Skin epidermis (tissue), 12 donors: Measurements from ENCODE around the gene ABCC10.
"Not testable (repeated sequence)": the region's sequence is repeated elsewhere in the genome, so short reads cannot be mapped to it uniquely, and the experiment has no call there.

ENCODE experiments used
- H3K27ac ChIP-seq, 21 experiments: fragments of 200-600 bp; sonication (generic) in 11 of 21; one replicate each; pipeline ENCODE4 v1.5.0; 2020; ENCODE audit warnings: mild to moderate bottlenecking in 3 of 21, inconsistent platforms in 2 of 21, moderate library complexity in 2 of 21
- H3K4me3 ChIP-seq, 7 experiments: fragments of 200-600 bp; sonication (generic) in 2 of 7; one replicate each; pipeline ENCODE4 v1.5.0; 2020; ENCODE audit warnings: inconsistent platforms in 2 of 7, mild to moderate bottlenecking in 2 of 7, moderate library complexity in 1 of 7

ABCC10 gene

DNA sequence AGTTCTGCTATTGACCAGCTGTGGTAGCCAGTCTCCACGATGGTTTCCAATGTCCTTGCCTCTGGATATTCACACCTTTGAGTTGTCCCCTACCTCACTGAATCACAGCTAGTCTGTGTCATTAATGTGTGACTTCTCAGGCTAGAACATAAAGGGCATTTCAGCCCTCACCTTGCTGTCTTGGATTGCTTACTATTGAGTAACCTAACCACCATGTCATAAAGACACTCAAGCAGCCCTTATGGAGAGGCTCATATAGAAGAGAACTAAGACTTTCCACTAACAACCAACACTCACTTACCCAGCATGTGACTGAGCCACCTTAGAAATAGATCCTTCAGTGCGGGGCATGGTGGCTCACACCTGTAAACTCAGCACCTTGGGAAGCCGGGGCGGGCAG lies 19.1 kb upstream of the ABCC10 start:
- Histone ChIP-seq H3K27ac (no peak overlapping the region), H3K4me3 (no peak overlapping the region)

DNA sequence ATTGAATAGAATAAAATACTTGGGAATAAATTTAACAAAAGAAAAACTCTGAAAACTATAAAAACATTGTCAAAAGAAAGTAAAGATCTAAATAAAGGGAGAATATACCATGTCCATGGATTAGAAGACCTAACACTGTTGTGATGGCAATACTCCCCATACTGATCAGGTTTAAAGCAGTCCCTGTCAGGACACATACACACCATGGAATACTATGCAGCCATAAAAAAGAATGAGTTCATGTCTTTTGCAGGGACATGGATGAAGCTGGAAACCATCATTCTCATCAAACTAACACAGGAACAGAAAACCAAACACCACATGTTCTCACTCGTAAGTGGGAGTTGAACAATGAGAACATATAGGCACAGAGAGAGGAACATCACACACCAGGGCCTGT lies 16.6 kb upstream of the ABCC10 start:
- H3K27ac ChIP-seq, H3K4me3 ChIP-seq: not testable (repeated sequence)

DNA sequence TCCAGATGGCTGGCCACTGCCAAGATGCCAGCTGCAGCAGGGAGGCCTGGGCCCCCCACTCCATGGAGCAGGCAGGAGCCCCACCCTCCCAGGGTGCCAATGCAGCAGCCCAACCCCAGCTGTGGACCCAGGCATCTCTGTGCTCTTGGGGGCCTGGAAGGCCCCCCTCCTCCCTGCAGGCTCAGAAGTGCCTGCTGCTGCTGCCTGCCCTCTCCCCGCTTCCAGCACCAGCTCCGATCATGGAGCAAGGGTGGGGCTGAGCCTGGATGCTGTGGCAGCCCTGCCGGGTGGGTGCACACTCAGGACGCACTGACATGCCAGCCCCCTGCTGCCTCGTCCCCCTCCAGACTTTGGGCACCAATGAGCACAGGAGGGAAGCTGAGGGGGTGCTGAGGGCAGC lies 14.8 kb upstream of the ABCC10 start:
- Histone ChIP-seq H3K27ac (no peak overlapping the region), H3K4me3 (no peak overlapping the region)

DNA sequence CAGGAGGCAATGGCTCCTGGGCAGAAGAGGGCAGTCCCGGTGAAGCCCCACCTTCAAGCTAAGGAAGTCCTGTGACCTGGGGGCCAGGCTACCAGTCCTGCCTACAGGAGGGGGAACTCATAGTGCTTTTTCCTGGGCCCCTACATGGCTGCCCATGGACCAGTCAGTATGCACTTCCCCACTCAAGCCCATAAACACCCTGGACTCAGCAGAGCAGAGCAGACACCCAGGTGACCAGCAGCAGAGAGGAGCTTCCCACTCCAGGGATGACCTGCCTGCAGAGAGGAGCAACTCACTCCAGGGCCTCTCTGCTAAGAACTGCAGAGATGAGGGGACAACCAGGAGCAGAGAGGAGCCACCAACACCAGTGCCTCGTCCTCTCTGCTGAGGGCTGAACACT lies 14.3 kb upstream of the ABCC10 start:
- H3K27ac ChIP-seq, result no peak overlapping the region
- H3K4me3 ChIP-seq, result no peak overlapping the region

DNA sequence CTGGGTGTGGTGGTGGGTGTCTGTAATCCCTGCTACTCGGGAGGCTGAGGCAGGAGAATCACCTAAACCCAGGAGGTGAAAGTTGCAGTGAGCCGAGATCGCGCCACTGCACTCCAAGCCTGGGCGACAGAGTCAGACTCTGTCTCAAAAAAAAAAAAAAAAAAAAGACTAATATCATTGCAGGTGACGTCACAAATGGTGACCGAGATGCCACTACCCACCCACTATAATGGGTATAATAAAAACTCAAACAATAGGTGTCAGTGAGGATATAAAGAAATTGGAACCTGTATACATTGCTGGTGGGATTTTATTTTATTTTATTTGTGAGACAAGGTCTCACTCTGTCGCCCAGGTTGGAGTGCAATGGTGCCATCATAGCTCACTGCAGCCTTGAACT lies 12.1 kb upstream of the ABCC10 start:
- not testable (repeated sequence) for H3K4me3 ChIP-seq, H3K27ac ChIP-seq

DNA sequence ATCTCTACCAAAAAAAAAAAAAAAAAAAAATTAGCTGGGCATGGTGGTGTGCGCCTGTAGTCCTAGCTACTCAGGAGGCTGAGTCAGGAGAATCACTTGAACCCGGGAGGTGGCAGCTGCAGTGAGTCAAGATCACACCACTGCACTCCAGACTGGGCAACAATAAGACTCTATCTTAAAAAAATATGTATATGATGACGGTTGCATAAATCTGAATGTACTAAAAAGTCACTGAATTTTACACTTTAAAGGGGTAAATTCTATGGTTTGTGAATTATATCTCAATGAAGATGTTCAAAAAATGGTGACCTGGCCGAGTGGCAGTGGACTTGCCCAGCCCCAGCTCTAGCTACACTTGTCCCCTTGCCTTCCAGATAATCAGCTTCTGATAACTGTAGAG lies 10.4 kb upstream of the ABCC10 start:
- no peak overlapping the region for H3K27ac ChIP-seq

DNA sequence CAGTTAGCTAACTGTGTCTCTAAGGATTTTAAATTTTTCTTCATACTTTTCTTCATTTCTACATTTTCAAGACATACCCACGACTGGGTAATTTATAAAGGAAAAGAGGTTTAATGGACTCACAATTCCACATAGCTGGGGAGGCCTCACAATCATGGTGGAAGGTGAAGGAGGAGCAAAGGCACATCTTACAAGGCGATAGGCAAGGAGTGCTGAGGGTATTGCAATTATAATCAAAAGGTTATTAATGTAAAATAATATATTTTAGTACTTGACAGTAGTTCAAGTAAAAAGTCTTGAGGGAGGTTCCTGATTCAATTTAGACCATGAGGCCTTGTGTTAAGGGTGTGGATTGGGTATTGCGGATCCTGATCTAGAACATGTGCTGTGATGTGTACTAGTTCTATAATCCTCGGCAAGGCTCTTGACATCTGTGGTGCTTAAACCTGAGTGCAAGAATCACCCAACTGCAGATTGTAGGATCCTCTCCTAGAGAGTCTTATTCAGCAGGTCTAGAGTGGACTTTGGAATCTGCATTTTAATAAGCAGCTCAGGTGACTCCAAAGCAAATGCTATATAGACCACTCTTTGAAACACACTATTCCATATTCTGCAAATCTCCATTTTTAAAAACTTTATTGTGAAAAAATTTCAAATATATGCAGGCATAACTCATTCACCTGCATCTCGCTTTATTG lies 7.2 kb upstream of the ABCC10 start:
- H3K4me3 ChIP-seq, result no peak overlapping the region
- no peak overlapping the region for H3K27ac ChIP-seq

More for the DNA sequence above, 10.4 kb upstream of the ABCC10 start:
- H3K4me3 ChIP-seq, result no peak overlapping the region

DNA sequence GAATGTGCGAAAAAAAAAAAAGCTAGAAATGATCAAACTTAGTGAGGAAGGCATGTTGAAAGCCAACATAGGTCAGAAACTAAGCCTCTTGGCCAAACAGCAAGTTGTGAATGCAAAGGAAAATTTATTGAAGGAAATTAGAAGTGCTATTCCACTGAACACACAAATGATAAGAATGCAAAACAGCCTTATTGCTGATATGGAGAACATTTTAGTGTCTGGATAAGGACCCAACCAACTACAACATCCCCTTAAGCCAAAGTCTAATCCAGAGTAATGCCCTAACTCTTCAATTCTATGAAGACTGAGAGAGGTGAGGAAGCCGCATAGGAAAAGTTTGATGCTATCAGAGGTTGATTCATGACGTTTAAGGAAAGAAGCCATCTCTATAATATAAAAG lies 5.5 kb upstream of the ABCC10 start:
- no peak overlapping the region for H3K27ac ChIP-seq
- no peak overlapping the region for H3K4me3 ChIP-seq

DNA sequence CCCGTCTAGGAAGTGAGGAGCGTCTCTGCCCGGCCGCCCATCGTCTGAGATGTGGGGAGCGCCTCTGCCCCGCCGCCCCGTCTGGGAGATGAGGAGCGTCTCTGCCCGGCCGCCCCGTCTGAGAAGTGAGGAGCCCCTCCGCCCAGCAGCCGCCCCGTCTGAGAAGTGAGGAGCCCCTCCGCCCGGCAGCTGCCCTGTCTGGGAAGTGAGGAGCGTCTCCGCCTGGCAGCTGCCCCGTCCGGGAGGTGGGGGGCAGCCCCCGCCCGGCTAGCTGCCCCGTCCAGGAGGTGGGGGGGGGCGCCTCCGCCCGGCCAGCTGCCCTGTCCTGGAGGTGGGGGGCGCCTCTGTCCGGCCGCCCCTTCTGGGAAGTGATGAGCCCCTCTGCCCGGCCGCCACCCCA lies 2.3 kb upstream of the ABCC10 start:
- H3K4me3 ChIP-seq, H3K27ac ChIP-seq: not testable (repeated sequence)

DNA sequence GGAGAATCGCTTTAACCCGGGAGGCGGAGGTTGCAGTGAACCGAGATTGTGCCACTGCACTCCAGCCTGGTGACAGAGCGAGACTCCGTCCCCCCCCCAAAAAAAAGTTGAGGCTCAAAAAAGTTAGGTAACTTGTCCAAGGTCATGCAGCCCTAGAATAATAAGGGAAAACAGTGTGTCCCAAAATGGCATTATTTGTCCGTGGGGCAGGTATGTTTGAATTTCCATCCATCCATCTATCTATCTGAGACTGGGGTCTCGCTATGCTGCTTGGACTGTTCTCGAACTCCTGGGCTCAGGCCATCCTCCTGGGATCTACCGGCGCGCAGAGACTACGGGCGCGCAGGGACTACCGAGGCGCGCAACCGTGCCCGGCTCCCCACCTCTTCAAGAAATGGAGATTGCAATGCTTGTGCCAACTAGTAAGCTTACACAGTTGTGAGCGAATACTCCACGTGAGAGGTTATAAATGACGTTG lies 374 bp upstream of the ABCC10 start:
- peak overlapping the region; percentile 55 to 88 (median 68) for H3K4me3 ChIP-seq
- H3K27ac ChIP-seq, result peak overlapping the region in 20 of 21 experiments; percentile 60 to 95 (median 86)

DNA sequence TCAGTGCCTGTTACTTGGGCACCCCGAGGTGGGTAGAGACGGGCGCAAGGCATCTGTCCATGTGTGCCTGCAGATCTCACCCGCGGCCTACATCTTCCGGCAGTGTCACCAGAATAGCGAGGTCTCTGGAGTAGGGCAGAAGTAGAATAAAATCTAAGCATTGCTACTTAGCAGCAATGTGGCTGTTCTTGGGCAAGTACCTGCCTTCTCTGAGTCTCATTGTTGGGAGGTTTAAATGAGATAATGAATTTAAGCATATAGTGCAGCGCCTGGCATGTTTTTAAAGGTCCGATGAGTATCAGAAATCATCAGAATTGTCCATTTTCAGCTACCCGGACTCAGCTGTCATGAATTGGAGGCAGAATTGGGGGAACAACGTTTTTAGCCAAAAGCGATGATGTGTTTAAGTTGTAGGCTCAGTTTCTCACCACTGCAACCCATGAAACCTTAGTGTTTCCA lies 800 bp downstream of the ABCC10 start:
- Histone ChIP-seq H3K4me3 (peak overlapping the region; percentile 55 to 88 (median 68)), H3K27ac (peak overlapping the region in 20 of 21 experiments; percentile 76 to 95 (median 86))

DNA sequence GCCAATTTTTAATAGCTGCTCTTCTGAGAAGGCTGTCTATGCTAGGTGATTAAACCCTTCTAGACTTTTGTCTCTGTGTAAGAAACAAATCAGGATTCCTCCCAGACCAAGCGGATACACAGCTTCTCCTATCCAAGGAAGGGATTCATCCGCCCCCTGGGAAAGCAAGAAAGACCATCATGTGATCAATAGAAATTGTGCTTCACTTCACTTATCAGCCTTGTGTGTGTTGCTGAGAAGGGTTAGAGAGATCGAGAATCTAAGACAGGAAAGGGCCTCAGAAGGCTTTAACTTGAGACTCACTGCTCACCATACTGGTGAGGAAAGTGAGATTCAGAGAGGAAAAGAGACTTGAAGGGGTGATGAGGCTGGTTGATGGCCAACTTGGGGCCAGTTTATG lies 1.5 kb downstream of the ABCC10 start:
- Histone ChIP-seq H3K27ac (peak overlapping the region in 9 of 21 experiments; percentile 82 to 95 (median 88)), H3K4me3 (peak overlapping the region in 5 of 7 experiments; percentile 55 to 83 (median 68))

DNA sequence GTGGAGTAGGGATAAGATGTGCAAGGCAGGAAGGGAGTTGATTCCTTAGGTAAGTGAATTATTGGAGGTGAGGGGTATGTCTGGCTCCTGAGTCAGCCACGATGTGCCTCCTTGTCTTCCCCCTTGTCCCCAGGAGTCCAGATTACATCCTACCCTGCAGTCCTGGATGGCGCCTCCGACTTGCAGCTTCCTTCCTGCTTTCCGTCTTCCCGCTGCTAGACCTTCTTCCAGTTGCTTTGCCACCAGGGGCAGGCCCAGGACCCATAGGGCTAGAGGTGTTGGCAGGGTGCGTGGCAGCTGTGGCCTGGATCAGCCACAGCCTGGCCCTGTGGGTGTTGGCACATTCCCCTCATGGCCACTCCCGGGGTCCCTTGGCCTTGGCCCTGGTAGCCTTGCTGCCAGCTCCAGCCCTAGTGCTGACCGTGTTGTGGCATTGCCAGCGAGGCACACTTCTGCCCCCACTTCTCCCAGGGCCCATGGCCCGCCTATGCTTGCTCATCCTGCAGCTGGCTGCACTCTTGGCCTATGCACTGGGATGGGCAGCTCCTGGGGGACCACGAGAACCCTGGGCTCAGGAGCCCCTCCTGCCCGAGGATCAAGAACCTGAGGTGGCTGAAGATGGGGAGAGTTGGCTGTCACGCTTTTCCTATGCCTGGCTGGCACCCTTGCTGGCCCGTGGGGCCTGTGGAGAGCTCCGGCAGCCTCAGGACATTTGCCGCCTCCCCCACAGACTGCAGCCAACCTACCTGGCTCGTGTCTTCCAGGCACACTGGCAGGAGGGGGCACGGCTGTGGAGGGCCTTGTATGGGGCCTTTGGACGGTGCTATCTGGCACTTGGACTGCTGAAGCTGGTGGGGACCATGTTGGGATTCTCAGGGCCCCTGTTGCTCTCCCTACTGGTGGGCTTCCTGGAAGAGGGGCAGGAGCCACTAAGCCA lies 4.9 kb downstream of the ABCC10 start:
- H3K27ac ChIP-seq, result no peak overlapping the region
- no peak overlapping the region for H3K4me3 ChIP-seq

DNA sequence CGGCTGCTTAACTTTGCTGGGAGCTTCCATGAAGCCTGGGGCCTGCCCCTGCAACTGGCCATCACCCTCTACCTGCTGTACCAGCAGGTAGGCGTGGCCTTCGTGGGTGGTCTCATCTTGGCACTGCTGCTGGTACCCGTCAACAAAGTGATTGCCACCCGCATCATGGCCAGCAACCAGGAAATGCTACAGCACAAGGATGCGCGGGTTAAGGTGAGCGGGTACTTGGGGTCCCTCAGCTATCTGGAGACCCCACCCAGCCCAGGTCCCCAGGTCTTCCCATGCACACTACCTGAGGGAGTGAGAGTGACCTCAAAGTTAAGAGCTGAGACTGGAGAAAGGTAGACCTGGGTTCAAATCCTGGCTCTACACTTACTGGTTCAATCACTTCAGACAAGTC lies 5.8 kb downstream of the ABCC10 start:
- Histone ChIP-seq H3K27ac (no peak overlapping the region), H3K4me3 (no peak overlapping the region)

DNA sequence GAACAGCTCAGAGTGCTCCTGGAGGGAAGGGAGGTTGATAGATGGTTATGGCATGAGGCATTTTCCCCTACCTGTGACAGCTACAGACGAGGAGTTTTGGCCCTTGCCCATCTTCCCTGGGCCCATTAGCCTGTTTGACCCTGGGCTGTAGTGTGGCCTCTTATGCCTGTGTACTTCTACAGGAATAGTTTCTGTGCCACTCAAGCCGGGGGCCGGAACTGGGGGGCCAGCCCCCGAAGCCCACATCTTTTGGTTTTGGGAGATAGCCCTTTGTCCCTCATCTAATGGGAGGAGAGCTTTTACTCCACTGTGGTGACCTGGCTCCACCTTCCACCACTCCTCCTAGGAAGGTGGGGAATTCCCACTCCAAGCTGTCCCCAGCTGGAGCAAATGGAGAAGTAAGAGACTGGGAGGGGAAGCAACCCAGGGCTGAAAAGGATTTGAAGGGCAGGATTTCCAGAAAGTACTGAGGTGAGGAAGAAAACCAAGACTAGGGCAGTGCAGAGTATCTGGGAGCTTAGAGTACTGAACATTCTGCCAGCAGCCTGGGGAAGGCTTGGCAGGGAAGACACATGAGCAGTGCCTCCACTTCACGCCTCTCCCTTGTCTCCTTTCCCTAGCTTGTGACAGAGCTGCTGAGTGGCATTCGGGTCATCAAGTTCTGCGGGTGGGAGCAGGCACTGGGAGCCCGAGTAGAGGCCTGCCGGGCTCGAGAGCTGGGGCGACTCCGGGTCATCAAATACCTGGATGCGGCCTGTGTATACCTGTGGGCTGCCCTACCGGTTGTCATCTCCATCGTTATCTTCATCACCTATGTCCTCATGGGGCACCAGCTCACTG lies 6.9 kb downstream of the ABCC10 start:
- Histone ChIP-seq H3K4me3 (no peak overlapping the region), H3K27ac (peak overlapping the region in 1 of 21 experiments; percentile 26)

DNA sequence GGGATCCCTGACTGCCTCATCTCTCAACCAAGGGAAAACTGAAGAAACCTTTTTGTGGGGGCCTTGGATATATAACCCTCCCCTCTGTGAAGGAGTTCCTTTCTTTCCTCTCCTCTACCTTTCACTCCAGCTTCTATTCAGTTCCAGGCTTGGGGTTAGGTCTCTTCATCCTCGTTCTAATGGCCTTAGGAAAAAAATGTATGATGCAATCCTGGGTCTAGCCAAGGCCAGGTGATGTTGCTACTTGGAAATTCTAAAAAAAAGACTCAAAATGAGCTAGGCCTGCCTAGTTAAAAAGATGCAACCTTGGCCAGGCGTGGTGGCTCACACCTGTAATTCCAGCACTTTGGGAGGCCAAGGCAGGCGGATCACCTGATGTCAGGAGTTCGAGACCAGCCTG lies 7.6 kb downstream of the ABCC10 start:
- Histone ChIP-seq H3K27ac (no peak overlapping the region), H3K4me3 (no peak overlapping the region)

DNA sequence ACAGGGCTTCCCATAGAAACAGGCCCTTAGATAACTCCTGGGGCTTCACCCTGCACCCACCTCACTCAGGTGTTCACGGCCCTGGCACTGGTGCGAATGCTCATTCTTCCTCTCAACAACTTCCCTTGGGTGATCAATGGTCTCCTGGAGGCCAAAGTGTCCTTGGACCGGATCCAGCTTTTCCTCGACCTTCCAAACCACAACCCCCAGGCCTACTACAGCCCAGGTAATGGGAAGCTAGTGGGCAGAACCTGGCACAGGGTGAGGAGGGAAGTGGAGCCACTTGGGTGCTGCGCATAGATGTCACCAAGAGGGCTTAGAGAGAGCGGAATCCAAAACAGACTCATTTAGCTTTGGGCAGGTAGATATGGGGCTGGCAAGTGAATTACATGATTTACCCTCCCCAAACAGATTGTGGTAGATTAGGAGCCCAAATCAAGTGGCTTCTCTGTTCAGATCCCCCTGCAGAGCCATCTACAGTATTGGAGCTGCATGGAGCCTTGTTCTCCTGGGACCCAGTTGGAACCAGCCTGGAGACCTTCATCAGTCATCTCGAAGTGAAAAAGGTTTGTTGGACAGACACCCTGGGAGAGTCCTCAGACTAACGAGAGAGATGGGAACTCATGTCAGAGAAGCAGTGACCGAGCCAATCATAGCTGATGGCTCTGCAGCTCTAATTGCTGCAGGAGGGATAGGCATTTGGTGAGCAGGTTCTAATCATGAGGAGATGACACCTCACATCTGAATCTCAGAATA lies 8.5 kb downstream of the ABCC10 start:
- Histone ChIP-seq H3K27ac (peak overlapping the region in 6 of 21 experiments; percentile 7 to 76 (median 26)), H3K4me3 (no peak overlapping the region)

DNA sequence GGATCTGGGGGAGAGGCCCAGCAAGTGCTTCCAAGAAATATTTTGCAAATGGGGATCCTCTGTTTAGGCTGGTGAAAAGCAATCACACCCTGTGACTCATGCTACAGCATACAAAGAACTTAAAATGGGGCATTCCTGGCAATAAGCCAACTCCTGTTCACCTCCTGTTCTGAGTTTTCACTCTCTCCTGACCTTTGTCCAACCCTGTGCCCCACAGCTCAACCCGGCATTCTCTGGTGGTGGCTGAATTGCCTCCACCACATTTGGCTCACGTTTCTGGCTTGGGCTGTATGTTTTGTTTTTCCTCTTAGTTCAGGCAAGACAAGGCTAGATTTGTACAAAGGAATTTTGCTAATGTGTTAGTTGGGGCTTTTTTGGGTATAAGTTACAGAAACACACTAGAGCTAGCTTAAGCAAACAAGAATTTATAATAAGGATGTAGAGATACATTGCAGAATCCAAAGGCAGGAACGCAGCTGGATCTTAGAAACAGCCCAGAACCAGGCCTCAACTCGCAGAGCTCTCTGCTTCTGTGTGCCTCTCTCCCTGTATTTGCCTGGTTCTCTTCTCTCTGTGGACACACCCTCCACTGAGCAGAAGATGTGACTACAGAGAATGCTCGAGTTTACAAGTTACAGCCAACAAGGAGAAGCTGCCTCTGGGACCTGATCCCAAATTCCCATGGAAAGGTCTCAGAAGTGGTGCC lies 9.4 kb downstream of the ABCC10 start:
- H3K4me3 ChIP-seq, result no peak overlapping the region
- H3K27ac ChIP-seq, result peak overlapping the region in 8 of 21 experiments; percentile 0 to 49 (median 20)
